ENCODE results near the gene STK24. TPM values are rescaled to one million over a fixed set of nuclear protein-coding genes. Genes with fewer than 3 reads are reported as not detected.

STK24 gene
- total RNA-seq, 1 donor from 2014 or later, result 66.2 TPM

DNA sequence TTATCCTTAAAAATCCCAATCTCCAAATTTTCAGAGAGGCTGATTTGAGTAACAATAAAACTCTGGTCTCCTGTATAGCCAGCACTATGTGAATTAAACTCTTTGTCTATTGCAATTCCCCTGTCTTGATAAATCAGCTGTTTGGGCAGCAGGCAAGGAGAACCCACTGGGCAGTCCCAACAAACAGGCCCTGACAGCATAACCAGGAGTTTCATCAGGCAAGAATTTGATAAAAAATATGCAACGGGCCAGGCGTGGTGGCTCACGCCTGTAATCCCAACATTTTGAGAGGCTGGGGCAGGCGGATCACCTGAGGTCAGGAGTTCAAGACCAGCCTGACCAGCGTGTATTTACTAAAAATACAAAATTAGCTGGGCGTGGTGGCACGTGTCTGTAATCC, 42.1 kb downstream of the STK24 start:
- TF ChIP-seq, protein P1, sequence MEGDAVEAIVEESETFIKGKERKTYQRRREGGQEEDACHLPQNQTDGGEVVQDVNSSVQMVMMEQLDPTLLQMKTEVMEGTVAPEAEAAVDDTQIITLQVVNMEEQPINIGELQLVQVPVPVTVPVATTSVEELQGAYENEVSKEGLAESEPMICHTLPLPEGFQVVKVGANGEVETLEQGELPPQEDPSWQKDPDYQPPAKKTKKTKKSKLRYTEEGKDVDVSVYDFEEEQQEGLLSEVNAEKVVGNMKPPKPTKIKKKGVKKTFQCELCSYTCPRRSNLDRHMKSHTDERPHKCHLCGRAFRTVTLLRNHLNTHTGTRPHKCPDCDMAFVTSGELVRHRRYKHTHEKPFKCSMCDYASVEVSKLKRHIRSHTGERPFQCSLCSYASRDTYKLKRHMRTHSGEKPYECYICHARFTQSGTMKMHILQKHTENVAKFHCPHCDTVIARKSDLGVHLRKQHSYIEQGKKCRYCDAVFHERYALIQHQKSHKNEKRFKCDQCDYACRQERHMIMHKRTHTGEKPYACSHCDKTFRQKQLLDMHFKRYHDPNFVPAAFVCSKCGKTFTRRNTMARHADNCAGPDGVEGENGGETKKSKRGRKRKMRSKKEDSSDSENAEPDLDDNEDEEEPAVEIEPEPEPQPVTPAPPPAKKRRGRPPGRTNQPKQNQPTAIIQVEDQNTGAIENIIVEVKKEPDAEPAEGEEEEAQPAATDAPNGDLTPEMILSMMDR (IDR thresholded peaks at IDR 0.05; ENCODE audit: borderline replicate concordance), result no peak
- peaks cover 94% of the 10 kb centered on the region for H3K4me1 ChIP-seq

DNA sequence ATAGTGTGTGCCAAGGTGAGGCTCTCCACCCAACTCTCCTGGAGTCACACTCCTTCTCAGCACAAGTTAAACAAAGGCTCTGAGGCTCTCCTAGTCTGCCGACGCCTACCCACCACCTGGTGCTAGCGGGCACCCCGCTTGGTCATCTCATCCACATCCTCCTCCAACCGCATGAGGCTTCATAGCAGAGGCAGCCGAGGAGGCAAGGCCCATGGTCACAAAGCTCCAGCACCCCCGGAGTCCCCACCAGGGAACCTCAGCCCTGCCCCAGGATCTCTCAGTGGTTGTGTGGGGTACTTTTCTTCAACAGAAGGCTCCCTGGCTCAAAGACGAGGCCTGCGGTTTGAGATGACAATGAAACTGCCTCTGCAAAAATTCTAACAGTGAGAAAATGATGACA, 43.0 kb downstream of the STK24 start:
- no peaks in the 10 kb centered on the region for H3K9me3 ChIP-seq (replicated peaks)
- intact Hi-C loops (cut with micrococcal nuclease), result no loop called here

More for the DNA sequence above, 42.1 kb downstream of the STK24 start:
- no peak for DNase-seq
- intact Hi-C loops (cut with micrococcal nuclease), result no loop called here
- Histone ChIP-seq H3K27ac (replicated peaks) (no peak overlapping the region), H3K9me3 (replicated peaks) (no peaks in the 10 kb centered on the region), H3K27me3 (ENCODE audit: low read depth) (no peaks in the 10 kb centered on the region), H3K4me3 (no peak overlapping the region), H3K36me3 (no peaks in the 10 kb centered on the region)

DNA sequence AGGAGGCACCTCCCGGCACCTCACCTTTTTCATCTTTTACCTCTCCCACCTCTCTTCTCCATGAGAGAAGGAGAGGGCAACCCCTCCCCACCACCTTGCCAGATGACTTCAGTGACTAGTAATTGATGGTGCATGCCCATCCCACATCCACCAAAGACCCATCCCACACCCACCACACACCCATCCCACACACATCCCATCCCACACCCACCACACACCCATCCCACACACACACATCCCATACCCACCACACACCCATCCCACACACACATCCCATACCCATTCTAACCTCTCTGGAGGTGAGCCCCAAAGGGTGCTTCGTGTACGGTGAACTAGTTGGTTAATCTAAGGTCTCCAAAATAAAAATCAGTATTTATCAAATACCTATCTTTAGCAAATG, 44.7 kb downstream of the STK24 start:
- TF ChIP-seq, protein P1 (IDR thresholded peaks at IDR 0.05; ENCODE audit: borderline replicate concordance), result no peak
- intact Hi-C loops (cut with micrococcal nuclease), result no loop called here
- Histone ChIP-seq H3K36me3 (no peaks in the 10 kb centered on the region), H3K9me3 (replicated peaks) (no peaks in the 10 kb centered on the region), H3K27ac (replicated peaks) (no peak overlapping the region), H3K27me3 (ENCODE audit: low read depth) (no peaks in the 10 kb centered on the region), H3K4me1 (peaks cover 89% of the 10 kb centered on the region), H3K4me3 (no peak overlapping the region)
- DNase-seq, result no peak

More for the DNA sequence above, 43.0 kb downstream of the STK24 start:
- TF ChIP-seq, protein P1 (IDR thresholded peaks at IDR 0.05; ENCODE audit: borderline replicate concordance), result no peak
- no peaks in the 10 kb centered on the region for H3K27me3 ChIP-seq (ENCODE audit: low read depth)
- no peaks in the 10 kb centered on the region for H3K36me3 ChIP-seq
- peaks cover 94% of the 10 kb centered on the region for H3K4me1 ChIP-seq
- no peak overlapping the region for H3K4me3 ChIP-seq
- H3K27ac ChIP-seq (replicated peaks), result no peak overlapping the region
- DNase-seq, result no peak

DNA sequence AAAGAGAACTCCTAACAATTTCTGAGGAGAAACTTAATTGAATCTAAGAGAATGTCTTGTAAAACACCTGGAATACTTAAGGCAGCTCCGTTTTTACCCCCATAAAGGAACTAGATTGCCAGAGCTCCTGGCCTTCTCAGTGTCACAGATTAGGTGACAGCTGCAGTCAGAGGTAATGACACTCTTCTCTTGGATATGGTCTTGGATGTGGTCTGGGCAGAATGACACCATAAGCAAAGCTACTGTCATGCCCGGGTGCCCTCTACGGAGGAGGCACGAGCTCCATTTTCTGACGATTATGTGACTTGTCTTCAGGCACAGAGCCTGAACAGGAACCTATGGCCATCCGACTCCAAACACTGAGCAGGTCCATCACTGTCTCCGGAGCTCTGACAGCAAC, 46.7 kb downstream of the STK24 start:
- peaks cover 88% of the 10 kb centered on the region for H3K4me1 ChIP-seq
- no peak for DNase-seq

DNA sequence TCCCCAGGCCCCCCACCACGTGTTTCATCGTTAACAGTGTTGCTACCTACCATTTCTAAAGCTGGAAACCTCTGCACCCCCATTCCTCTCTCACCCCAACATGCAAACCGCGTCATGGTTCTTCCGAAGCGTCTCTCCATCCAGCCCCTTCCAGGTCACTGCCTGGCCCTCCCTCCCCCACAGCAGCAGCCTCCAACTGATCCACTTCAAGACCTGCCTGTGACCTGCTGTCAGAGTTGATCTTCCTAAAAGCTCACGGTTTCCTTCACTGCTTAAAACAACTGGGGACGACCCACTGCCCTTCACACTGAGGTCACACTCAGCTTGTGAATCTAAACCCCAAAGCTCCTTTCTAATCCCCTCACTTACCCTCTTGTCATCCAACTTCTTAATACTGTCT, 47.7 kb downstream of the STK24 start:
- H3K27me3 ChIP-seq (ENCODE audit: low read depth), result no peaks in the 10 kb centered on the region
- H3K36me3 ChIP-seq, result no peaks in the 10 kb centered on the region
- H3K4me1 ChIP-seq, result peaks cover 89% of the 10 kb centered on the region
- H3K27ac ChIP-seq (replicated peaks), result peak overlapping the region; percentile 15
- H3K4me3 ChIP-seq, result no peak overlapping the region
- H3K9me3 ChIP-seq (replicated peaks), result no peaks in the 10 kb centered on the region
- DNase-seq, result no peak
- TF ChIP-seq, protein P1 (IDR thresholded peaks at IDR 0.05; ENCODE audit: borderline replicate concordance), result no peak
- intact Hi-C loops (cut with micrococcal nuclease), result no loop called here

More for the DNA sequence above, 46.7 kb downstream of the STK24 start:
- Histone ChIP-seq H3K4me3 (no peak overlapping the region), H3K36me3 (no peaks in the 10 kb centered on the region), H3K27ac (replicated peaks) (no peak overlapping the region), H3K9me3 (replicated peaks) (no peaks in the 10 kb centered on the region), H3K27me3 (ENCODE audit: low read depth) (no peaks in the 10 kb centered on the region)
- intact Hi-C loops (cut with micrococcal nuclease), result no loop called here
- TF ChIP-seq, protein P1 (IDR thresholded peaks at IDR 0.05; ENCODE audit: borderline replicate concordance), result no peak

Data from left ventricle myocardium inferior (tissue), 1 donor.